Activated CD4-positive, alpha-beta T cell treated with anti-CD3 and anti-CD28 coated beads for 48 hours (primary cell): ENCODE results near the gene SYCP2.

Experiments used
- DNase-seq: peaks from one replicate; pipeline ENCODE4 v3.0.0-alpha.2; 2020

SYCP2 gene

DNA sequence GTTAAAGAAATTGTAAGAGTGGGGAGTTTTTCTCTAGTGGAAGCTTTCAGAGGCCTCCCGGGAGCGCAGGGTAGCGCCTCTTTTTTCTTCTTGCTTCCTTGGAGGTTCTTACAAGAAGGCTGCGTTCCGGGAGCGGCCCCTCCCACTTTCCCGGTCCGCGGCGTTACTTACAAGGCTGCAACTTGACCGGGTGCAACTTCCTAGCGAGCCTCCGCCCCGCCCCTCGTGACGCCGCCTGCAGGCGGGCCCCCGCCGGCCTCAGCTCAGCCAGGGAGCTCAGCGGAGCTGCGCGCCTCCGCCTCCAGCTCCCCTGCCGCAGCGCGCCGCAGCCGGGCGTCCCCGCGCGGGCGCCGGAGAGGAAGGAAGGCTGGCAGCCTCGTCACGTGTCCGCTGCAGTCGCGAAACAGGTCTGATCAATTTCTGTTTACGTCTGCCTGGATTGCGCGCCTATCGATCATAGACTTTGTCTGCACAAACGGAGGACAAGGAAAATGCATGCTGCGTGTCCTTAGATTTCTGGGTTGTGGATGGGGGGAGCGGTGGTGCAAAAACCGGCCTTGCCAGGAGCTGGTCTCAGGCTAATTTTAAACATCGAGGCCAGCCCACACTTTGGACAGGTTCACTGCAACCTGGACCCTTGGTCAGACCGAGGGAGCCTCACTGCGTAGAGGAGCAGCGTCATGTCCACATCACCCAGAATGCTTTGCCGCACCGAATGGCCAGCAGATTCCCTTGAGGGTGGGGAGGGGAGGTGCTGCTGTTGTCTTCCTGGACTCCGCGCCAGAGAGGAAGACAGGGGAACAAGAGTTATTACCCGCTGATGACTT lies 6.9 kb upstream of the SYCP2 start, which contains the start of the genes FAM217B and PPP1R3D:
Gene FAM217B (plus strand): TSS at position 261 of the 827 bp plus-strand sequence. CDS start 3,555 bp downstream, outside the sequence.
Gene PPP1R3D (minus strand): TSS at position 177 of the 827 bp plus-strand sequence. CDS start 374 bp downstream, outside the sequence.
- peak; percentile 92 for DNase-seq

- no peak for DNase-seq
Observed at GRCh38 chr20:59939879-59940128, 6.4 kb upstream of the SYCP2 start.

DNA sequence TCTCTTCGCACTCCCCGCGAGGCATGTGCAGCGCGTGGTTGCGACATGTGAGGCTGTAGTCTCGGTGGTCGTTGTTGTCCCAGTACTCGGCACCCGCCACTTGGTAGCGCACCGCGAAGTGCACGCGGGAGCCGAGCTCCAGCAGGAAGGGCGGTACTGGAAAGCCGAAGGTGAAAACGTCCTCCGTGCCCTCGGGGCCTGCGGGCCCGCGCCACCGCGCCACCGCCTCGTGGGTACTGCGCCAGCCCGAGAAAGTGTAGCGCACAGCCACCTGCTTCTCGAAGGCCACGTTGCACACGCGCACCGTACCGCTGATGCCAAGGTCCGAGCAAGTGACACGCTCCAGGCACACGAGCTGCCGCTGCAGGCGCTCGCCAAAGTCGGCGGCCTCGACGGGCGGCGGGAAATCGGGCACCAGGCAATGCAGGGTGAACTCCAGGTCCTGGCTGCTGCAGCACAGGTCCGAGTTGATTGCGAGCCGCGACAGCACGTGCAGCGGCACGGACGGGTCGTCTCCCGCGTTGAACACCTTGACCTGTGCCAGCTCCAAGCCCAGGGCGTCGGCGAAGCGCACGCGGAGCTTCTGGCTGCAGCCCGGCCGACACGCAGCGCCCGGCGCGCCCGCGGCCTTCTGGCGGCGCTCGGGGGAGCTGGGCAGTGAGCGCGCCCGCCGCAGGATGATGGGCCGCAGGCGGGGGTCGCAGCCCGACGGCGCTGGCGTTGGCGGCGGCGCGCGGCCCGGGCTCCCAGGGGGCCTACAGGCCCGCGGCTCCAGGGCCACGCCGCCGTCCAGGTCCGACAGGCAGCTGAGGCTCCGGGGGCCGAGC lies 5.8 kb upstream of the SYCP2 start:
- DNase-seq, result no peak

- no peak for DNase-seq
Observed at GRCh38 chr20:59938696-59939051, 5.2 kb upstream of the SYCP2 start.

- no peak for DNase-seq
Observed at GRCh38 chr20:59938221-59938620, 4.8 kb upstream of the SYCP2 start.

DNA sequence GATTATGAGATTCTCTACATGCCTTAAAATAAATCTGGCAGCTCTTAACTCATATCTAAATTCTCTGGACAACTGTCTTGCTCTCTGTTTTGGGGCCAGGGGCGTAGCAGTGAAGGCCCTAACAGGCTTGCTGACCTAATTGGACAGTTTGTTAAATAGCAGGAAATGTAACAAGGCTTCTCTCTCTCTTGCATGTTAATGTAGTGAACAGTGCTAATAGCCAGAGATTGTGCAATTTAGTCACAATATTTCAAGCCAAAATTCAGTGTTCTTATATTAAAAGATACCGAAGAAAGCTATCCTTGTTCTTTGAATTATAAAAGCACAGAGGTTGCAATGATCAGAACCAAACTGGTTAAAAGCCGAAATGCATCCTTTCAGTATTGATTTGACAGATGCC lies 3.7 kb upstream of the SYCP2 start:
- no peak for DNase-seq

- DNase-seq, result no peak
Observed at GRCh38 chr20:59936409-59936808, 3.0 kb upstream of the SYCP2 start.

GRCh38 chr20:59935457-59936185 lies 2.2 kb upstream of the SYCP2 start:
- DNase-seq, result no peak

- peak; percentile 85 for DNase-seq
Observed at GRCh38 chr20:59933849-59934585, 580 bp upstream of the SYCP2 start.

DNA sequence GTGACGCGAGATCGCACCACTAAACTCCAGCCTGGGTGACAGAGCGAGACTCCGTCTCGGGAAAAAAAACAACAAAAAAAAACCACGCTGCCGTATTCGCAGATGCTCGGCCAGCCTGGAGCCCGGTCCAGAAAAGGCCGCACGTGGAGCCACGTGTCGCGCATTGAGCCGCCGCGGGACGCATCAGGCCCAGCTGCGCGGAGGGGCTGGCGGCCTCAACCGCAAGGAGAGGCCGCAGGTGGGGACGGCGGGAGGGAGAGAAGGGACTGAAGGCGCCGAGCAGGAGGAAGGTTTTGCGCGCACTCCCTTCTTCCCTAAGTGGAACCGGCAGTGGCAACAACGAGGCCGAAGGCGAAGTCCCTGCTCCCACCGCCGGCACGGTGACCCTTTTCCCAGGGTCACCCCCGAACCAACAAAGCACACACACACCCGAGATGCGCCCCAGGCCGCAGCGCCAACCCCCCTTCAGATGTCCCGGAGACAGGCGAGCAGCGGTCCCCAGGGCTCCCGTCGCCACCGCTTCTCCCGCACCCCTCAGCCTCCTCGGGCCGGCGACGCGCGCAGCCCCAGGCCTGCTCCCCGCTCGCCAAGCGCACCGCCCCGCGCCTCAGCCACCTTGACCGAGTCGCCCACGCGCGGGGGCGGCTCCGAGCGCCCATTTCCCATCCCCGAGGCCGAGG lies 681 bp downstream of the SYCP2 start:
- DNase-seq, result no peak

- DNase-seq, result no peak
Observed at GRCh38 chr20:59931511-59932312, 1.7 kb downstream of the SYCP2 start.

- no peak for DNase-seq
Observed at GRCh38 chr20:59925899-59926298, 7.5 kb downstream of the SYCP2 start.

DNA sequence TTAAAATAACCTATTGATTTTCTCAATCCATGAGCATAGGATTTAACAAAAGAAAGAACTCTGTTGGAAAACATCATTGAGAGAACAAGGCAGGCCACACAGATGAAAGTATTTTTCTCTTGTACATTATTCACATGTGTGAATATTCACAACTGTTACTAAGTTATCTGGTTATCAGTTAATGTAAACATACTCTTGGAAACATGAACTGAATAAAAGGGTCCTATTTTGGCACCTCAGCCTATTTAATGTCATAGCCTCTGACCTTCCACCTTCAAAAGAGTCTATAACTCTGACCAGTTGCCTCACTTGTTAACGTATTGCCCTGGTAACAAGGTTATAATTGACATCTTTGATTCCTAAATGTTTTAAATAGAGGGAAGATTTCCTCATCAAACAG lies 8.1 kb downstream of the SYCP2 start:
- DNase-seq, result no peak

GRCh38 chr20:59923514-59923913 lies 9.9 kb downstream of the SYCP2 start:
- no peak for DNase-seq

- no peak for DNase-seq
Observed at GRCh38 chr20:59920944-59921343, 12.5 kb downstream of the SYCP2 start.

DNA sequence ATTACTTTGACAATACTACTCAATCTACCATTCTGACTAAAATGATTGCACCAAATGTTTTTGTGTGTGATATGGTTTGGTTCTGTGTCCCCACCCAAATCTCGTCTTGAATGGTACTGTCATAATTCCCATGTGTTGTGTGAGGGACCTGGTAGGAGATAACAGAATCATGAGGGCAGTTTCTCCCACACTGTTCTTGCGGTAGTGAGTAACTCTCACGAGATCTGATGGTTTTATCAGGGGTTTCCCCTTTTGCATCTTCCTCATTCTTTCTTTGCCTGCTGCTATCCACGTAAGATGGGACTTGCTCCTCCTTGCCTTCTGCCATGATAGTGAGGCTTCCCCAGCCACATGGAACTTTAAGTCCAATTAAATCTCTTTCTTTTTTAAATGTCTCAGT lies 20.8 kb downstream of the SYCP2 start:
- DNase-seq, result no peak

DNA sequence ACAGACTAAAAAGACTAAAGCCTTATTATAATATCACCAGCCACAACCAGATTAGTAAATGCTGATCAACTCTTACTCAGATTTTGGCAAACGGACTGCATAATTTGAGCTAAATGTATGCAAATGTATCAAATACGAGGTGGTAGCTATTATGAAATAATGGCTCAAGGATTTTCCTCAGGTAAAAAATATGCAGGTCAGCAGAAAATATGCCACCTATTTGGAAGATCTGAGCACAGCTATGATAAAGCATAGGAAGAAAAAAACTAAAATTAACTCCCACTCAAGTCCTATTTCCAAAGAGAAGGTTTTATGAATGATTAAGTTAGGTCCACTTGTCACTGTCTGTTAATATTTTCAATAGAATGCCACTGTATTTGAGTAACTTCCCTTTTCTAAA lies 22.4 kb downstream of the SYCP2 start:
- no peak for DNase-seq

DNA sequence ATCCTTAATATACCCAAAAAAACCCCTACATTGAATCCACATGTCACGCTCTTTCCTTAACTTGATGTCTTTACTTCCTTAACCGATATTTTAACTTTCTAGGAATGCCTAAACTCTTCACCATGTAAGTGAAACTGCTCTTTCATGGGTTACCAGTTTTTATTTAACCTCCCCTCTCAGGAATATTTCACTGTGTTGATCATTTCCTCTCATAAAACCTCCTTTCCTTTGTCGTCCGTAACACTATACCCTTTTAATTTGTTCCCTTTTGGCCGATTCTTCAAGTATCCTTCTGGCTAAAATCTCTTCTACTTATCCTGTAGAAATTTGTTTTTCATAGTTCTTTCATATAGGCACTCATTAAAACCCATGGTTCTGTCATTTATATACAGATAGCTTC lies 24.6 kb downstream of the SYCP2 start:
- DNase-seq, result no peak

DNA sequence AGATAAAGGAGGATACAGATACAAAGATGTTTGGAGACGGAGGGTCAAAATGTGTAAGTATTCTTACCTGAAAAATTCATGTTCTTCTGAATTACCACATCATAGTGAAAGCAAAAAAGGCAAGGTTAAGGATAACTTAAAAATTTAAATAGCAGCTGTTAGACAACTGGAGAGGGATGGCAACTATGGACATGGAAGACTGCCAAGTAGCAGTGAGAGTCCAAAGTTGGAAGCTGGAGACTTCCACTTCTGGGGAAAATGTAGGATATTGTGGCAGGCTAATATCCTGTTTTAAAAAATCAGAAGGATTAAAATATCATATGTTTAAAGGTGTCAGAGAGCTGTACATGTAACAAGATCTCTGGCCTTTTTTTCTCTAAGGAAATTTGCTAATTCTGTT lies 29.8 kb downstream of the SYCP2 start:
- DNase-seq, result no peak

DNA sequence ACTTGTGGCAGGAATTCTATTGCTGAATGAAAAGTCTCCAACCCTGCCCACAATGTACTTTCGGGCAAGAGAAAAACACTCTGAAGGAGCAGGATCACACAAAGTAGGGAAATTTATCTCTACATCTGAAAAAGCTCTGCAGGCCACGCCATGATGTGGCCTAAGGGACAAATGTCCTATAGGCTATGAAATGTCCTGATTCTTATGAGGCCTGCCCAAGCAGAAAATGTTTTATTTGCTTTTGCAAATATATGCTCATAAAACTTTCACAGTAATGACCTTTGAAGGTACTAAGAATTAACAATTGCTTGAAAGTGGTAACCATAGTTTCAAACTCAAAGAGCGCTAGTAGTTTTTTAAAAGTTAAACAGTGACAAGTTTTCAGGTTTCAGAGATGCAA lies 31.0 kb downstream of the SYCP2 start:
- DNase-seq, result no peak

- no peak for DNase-seq
Observed at GRCh38 chr20:59895908-59896307, 37.5 kb downstream of the SYCP2 start.
